Measurements from ENCODE around the gene PLEKHN1. TPM values are rescaled to one million over a fixed set of nuclear protein-coding genes. Genes with fewer than 3 reads are reported as not detected.
"Not testable (repeated sequence)": the region's sequence is repeated elsewhere in the genome, so short reads cannot be mapped to it uniquely, and the experiment has no call there.

PLEKHN1 gene
- polyA plus RNA-seq, 1 of the 3 experiments (the other 2 are of a cell fraction) = not detected

- no peaks in the 10 kb centered on the region for H3K9me3 ChIP-seq
- no peak overlapping the region for H3K4me2 ChIP-seq
- no peaks in the 10 kb centered on the region for H3K79me2 ChIP-seq (ENCODE audit: insufficient read depth)
- peaks cover 0 to 9% of the 10 kb centered on the region in 2 experiments; a peak in 1 of 4 replicates for H3K4me1 ChIP-seq (ENCODE audit: control insufficient read depth in 1 of 2, insufficient read depth in 2 of 2, low read depth in 1 of 2, low read length in 1 of 2)
- peaks cover 30% of the 10 kb centered on the region; the same call in 1 of the 2 replicates for H3K27me3 ChIP-seq (ENCODE audit: insufficient read depth)
- ChIA-PET CTCF (interaction anchor here (0.8 to 9.1 kb wide), 18 partner anchors 9 to 307 kb away, joined by 3 to 246 read pairs (median 6); partner anchors contain the start of genes AGRN, HES4 and ISG15), POLR2A (no interaction called here)
- no peak overlapping the region for H3K9ac ChIP-seq
- no peaks in the 10 kb centered on the region for H4K20me1 ChIP-seq (ENCODE audit: insufficient read depth)
- no peaks in the 10 kb centered on the region for H3F3A ChIP-seq (replicated peaks; ENCODE audit: insufficient read depth)
- no peak overlapping the region for H3K4me3 ChIP-seq (ENCODE audit: low read depth in 2 of 2, low read length in 1 of 2)
- no peak overlapping the region for H2AFZ ChIP-seq (ENCODE audit: low read depth)
- DNase-seq = no peak
- 42% methylated on average over 13 of the region's 13 CpGs for WGBS (ENCODE audit: low lambda C conversion rate)
- no peaks in the 10 kb centered on the region for H3K36me3 ChIP-seq (replicated peaks in 1 of 2; ENCODE audit: control insufficient read depth in 1 of 2, insufficient read depth in 2 of 2, low read length in 1 of 2)
- no peak for TF ChIP-seq MEF2A (IDR thresholded peaks at IDR 0.05; ENCODE audit: borderline replicate concordance, low read depth)
- no peak for TF ChIP-seq EZH2phosphoT487 (IDR thresholded peaks at IDR 0.05; ENCODE audit: borderline replicate concordance, low read depth)
- no peak for TF ChIP-seq TAF1 (IDR thresholded peaks at IDR 0.05; ENCODE audit: borderline replicate concordance, low read depth, low read length)
- no peak for TF ChIP-seq RAD21 (IDR thresholded peaks at IDR 0.05; ENCODE audit: low read length)
- no peak for TF ChIP-seq YY1 (IDR thresholded peaks at IDR 0.05; ENCODE audit: low read depth)
- no peak for TF ChIP-seq USF1 (IDR thresholded peaks at IDR 0.05; ENCODE audit: borderline replicate concordance, low read depth)
- no peak for TF ChIP-seq TEAD4 (IDR thresholded peaks at IDR 0.05; ENCODE audit: borderline replicate concordance, insufficient read depth)
- TF ChIP-seq GABPA (IDR thresholded peaks at IDR 0.05; ENCODE audit: low read depth) = no peak
- TF ChIP-seq FOSL2 (IDR thresholded peaks at IDR 0.05; ENCODE audit: borderline replicate concordance, low read depth) = no peak
- TF ChIP-seq NRF1 (IDR thresholded peaks at IDR 0.05; ENCODE audit: low read depth, low read length) = no peak
- TF ChIP-seq IRF3 (IDR thresholded peaks at IDR 0.05; ENCODE audit: low read depth, low read length) = no peak
- TF ChIP-seq SIN3A (IDR thresholded peaks at IDR 0.05; ENCODE audit: borderline replicate concordance, low read depth, low read length) = no peak
- TF ChIP-seq RCOR1 (IDR thresholded peaks at IDR 0.05; ENCODE audit: low read length) = no peak
- no peak for TF ChIP-seq ELF1 (IDR thresholded peaks at IDR 0.05)
- TF ChIP-seq FOXM1 (IDR thresholded peaks at IDR 0.05; ENCODE audit: low read depth) = no peak
- no peak for TF ChIP-seq NFIC (IDR thresholded peaks at IDR 0.05; ENCODE audit: borderline replicate concordance)
- no peak for TF ChIP-seq FOXJ3 (CRISPR knock-in tag; IDR thresholded peaks at IDR 0.05)
- no peak for TF ChIP-seq MAX (IDR thresholded peaks at IDR 0.05; ENCODE audit: low read depth)
- no peak for TF ChIP-seq POLR2AphosphoS5 (IDR thresholded peaks at IDR 0.05; ENCODE audit: low read depth, low read length)
- no peak for TF ChIP-seq JUND (IDR thresholded peaks at IDR 0.05)
- H3K27ac ChIP-seq (ENCODE audit: low read depth in 2 of 2, low read length in 1 of 2) = no peak overlapping the region
- H3K9me2 ChIP-seq = no peaks in the 10 kb centered on the region
Measured at GRCh38 chr1:985126-985525, 18.8 kb downstream of the PLEKHN1 start.

GRCh38 chr1:988061-988460 is 21.8 kb downstream of the PLEKHN1 start:
- H3K79me2 ChIP-seq (ENCODE audit: insufficient read depth); H3K9me3 ChIP-seq; H3K9ac ChIP-seq; H3F3A ChIP-seq (replicated peaks; ENCODE audit: insufficient read depth); H3K4me3 ChIP-seq (ENCODE audit: low read depth in 2 of 2, low read length in 1 of 2); H3K4me2 ChIP-seq; H3K9me2 ChIP-seq; H4K20me1 ChIP-seq (ENCODE audit: insufficient read depth); H3K36me3 ChIP-seq (replicated peaks in 1 of 2; ENCODE audit: control insufficient read depth in 1 of 2, insufficient read depth in 2 of 2, low read length in 1 of 2); POLR2A ChIA-PET; H2AFZ ChIP-seq (ENCODE audit: low read depth); H3K4me1 ChIP-seq (ENCODE audit: control insufficient read depth in 1 of 2, insufficient read depth in 2 of 2, low read depth in 1 of 2, low read length in 1 of 2); H3K27ac ChIP-seq (ENCODE audit: low read depth in 2 of 2, low read length in 1 of 2); DNase-seq: not testable (repeated sequence)
- peaks cover 30% of the 10 kb centered on the region; the same call in 1 of the 2 replicates for H3K27me3 ChIP-seq (ENCODE audit: insufficient read depth)
- WGBS (ENCODE audit: low lambda C conversion rate) = 65% methylated on average over 5 of the region's 5 CpGs
- CTCF ChIA-PET = interaction anchor here (6.0 kb wide), 1 partner anchor 14 kb away, joined by 36 read pairs; no protein-coding TSS in a partner anchor

- H3F3A ChIP-seq (replicated peaks; ENCODE audit: insufficient read depth); DNase-seq; H3K79me2 ChIP-seq (ENCODE audit: insufficient read depth); H3K9me2 ChIP-seq; H3K4me3 ChIP-seq (ENCODE audit: low read depth in 2 of 2, low read length in 1 of 2); H3K9ac ChIP-seq; POLR2A ChIA-PET; H3K4me2 ChIP-seq; H3K27ac ChIP-seq (ENCODE audit: low read depth in 2 of 2, low read length in 1 of 2); H3K36me3 ChIP-seq (replicated peaks in 1 of 2; ENCODE audit: control insufficient read depth in 1 of 2, insufficient read depth in 2 of 2, low read length in 1 of 2); H3K9me3 ChIP-seq; H2AFZ ChIP-seq (ENCODE audit: low read depth); H4K20me1 ChIP-seq (ENCODE audit: insufficient read depth); H3K4me1 ChIP-seq (ENCODE audit: control insufficient read depth in 1 of 2, insufficient read depth in 2 of 2, low read depth in 1 of 2, low read length in 1 of 2): not testable (repeated sequence)
- H3K27me3 ChIP-seq (ENCODE audit: insufficient read depth) = peaks cover 16% of the 10 kb centered on the region; the same call in 1 of the 2 replicates
- CTCF ChIA-PET = interaction anchor here (1.4 to 13.2 kb wide), 5 partner anchors 8 to 72 kb away, joined by 4 to 246 read pairs (median 10); partner anchors contain the start of gene PERM1
- 81% methylated on average over 6 of the region's 6 CpGs for WGBS (ENCODE audit: low lambda C conversion rate)
Measured at GRCh38 chr1:991275-991674, 25.0 kb downstream of the PLEKHN1 start.

All from SK-N-SH (cell line).